A673 (cell line): ENCODE results near the gene KCNIP4.

Source experiments
- EZH2 ChIP-seq: fragments of 200-600 bp; sonication (generic); IDR thresholded peaks from 2 replicates; pipeline ENCODE4 v1.6.1; 2017; ENCODE audit warnings: borderline replicate concordance, low read depth, mild to moderate bottlenecking, mixed read lengths, antibody characterized with exemption, low read length; ENCODE audit not compliant: poor library complexity, severe bottlenecking
- TF ChIP-seq, protein P1 (sequence below): fragments of 300-800, 200-600 bp; sonication (generic); conservative IDR thresholded peaks from 2 replicates; pipeline ENCODE4 v1.5.1; 2017; ENCODE audit warnings: low read depth, mild to moderate bottlenecking, antibody characterized with exemption, low read length, moderate library complexity, mixed read lengths

DNA sequence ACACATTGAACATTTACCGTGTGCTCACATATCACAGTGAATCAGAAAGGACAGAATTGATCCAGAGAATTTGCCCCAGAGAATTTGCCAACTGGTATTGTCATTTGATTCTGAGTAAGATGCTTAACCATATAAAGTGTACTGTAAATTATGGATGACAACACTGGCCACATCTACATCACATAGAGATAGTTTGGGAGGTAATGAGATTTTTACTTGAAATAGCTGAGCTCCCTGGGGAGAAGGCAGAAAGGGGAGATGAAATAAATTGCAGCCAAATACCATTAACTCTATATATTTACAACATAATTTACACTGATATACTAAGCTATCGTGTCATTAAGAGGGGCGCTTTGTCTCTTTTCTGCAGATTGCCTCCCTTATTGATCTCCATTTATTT is 564.0 kb downstream of the KCNIP4 start:
- TF ChIP-seq, protein P1, sequence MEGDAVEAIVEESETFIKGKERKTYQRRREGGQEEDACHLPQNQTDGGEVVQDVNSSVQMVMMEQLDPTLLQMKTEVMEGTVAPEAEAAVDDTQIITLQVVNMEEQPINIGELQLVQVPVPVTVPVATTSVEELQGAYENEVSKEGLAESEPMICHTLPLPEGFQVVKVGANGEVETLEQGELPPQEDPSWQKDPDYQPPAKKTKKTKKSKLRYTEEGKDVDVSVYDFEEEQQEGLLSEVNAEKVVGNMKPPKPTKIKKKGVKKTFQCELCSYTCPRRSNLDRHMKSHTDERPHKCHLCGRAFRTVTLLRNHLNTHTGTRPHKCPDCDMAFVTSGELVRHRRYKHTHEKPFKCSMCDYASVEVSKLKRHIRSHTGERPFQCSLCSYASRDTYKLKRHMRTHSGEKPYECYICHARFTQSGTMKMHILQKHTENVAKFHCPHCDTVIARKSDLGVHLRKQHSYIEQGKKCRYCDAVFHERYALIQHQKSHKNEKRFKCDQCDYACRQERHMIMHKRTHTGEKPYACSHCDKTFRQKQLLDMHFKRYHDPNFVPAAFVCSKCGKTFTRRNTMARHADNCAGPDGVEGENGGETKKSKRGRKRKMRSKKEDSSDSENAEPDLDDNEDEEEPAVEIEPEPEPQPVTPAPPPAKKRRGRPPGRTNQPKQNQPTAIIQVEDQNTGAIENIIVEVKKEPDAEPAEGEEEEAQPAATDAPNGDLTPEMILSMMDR: no peak
- no peak for TF ChIP-seq EZH2
